ENCODE measurements around the gene MIEF1. TPM values are rescaled to one million over a fixed set of nuclear protein-coding genes. Genes with fewer than 3 reads are reported as not detected.

MIEF1 gene
- total RNA-seq, 1 donor from 2014 or later = 10.4 TPM

- Histone ChIP-seq H3K4me3 (ENCODE audit: low read length in 3 of 3) (peak overlapping the region in 2 of 3 donors; percentile 13 to 41), H3K9ac (ENCODE audit: low read depth in 1 of 3, low read length in 3 of 3) (peak overlapping the region in 1 of 3 donors; percentile 10), H3K27me3 (ENCODE audit: control insufficient read depth in 3 of 3, insufficient read depth in 3 of 3, low read length in 3 of 3) (peaks cover 0 to 10% (median 3%) of the 10 kb centered on the region in 3 donors), H3K4me1 (ENCODE audit: control insufficient read depth in 3 of 3, insufficient read depth in 3 of 3, low read length in 3 of 3) (peaks cover 25 to 33% (median 26%) of the 10 kb centered on the region in 3 donors), H3K27ac (ENCODE audit: low read depth, low read length) (no peak overlapping the region), H3K9me3 (ENCODE audit: control insufficient read depth in 3 of 3, low read length in 3 of 3) (no peaks in the 10 kb centered on the region), H3K36me3 (ENCODE audit: control insufficient read depth in 3 of 3, insufficient read depth in 3 of 3, low read length in 3 of 3) (peaks cover 0 to 12% (median 9%) of the 10 kb centered on the region in 3 donors)
These were observed 32.7 kb downstream of the MIEF1 start for GRCh38 chr22:39534591-39535356.

- H3K27me3 ChIP-seq (ENCODE audit: control insufficient read depth in 3 of 3, insufficient read depth in 3 of 3, low read length in 3 of 3) = peaks cover 0 to 14% (median 3%) of the 10 kb centered on the region in 3 donors
- H3K4me1 ChIP-seq (ENCODE audit: control insufficient read depth in 3 of 3, insufficient read depth in 3 of 3, low read length in 3 of 3) = peaks cover 21 to 27% (median 21%) of the 10 kb centered on the region in 3 donors
- no peak overlapping the region for H3K27ac ChIP-seq (ENCODE audit: low read depth, low read length)
- H3K9ac ChIP-seq (ENCODE audit: low read depth in 1 of 3, low read length in 3 of 3) = no peak overlapping the region
- no peak overlapping the region for H3K4me3 ChIP-seq (ENCODE audit: low read length in 3 of 3)
- peaks cover 0 to 8% (median 7%) of the 10 kb centered on the region in 3 donors for H3K36me3 ChIP-seq (ENCODE audit: control insufficient read depth in 3 of 3, insufficient read depth in 3 of 3, low read length in 3 of 3)
- H3K9me3 ChIP-seq (ENCODE audit: control insufficient read depth in 3 of 3, low read length in 3 of 3) = no peaks in the 10 kb centered on the region
These were observed 33.3 kb downstream of the MIEF1 start for GRCh38 chr22:39535357-39535725.

- Histone ChIP-seq H3K9me3 (ENCODE audit: control insufficient read depth in 3 of 3, low read length in 3 of 3) (no peaks in the 10 kb centered on the region), H3K36me3 (ENCODE audit: control insufficient read depth in 3 of 3, insufficient read depth in 3 of 3, low read length in 3 of 3) (peaks cover 0 to 6% (median 4%) of the 10 kb centered on the region in 3 donors), H3K4me1 (ENCODE audit: control insufficient read depth in 3 of 3, insufficient read depth in 3 of 3, low read length in 3 of 3) (peaks cover 15 to 21% (median 17%) of the 10 kb centered on the region in 3 donors), H3K27me3 (ENCODE audit: control insufficient read depth in 3 of 3, insufficient read depth in 3 of 3, low read length in 3 of 3) (peaks cover 0 to 18% (median 3%) of the 10 kb centered on the region in 3 donors), H3K27ac (ENCODE audit: low read depth, low read length) (no peak overlapping the region), H3K4me3 (ENCODE audit: low read length in 3 of 3) (no peak overlapping the region), H3K9ac (ENCODE audit: low read depth in 1 of 3, low read length in 3 of 3) (no peak overlapping the region)
These were observed 33.9 kb downstream of the MIEF1 start for GRCh38 chr22:39535831-39536449.

- peaks cover 7 to 13% (median 9%) of the 10 kb centered on the region in 3 donors for H3K4me1 ChIP-seq (ENCODE audit: control insufficient read depth in 3 of 3, insufficient read depth in 3 of 3, low read length in 3 of 3)
- H3K9ac ChIP-seq (ENCODE audit: low read depth in 1 of 3, low read length in 3 of 3) = no peak overlapping the region
- peaks cover 0 to 2% (median 0%) of the 10 kb centered on the region in 3 donors for H3K36me3 ChIP-seq (ENCODE audit: control insufficient read depth in 3 of 3, insufficient read depth in 3 of 3, low read length in 3 of 3)
- H3K27me3 ChIP-seq (ENCODE audit: control insufficient read depth in 3 of 3, insufficient read depth in 3 of 3, low read length in 3 of 3) = peaks cover 2 to 20% (median 3%) of the 10 kb centered on the region in 3 donors
- no peak overlapping the region for H3K27ac ChIP-seq (ENCODE audit: low read depth, low read length)
- H3K4me3 ChIP-seq (ENCODE audit: low read length in 3 of 3) = no peak overlapping the region
- H3K9me3 ChIP-seq (ENCODE audit: control insufficient read depth in 3 of 3, low read length in 3 of 3) = no peaks in the 10 kb centered on the region
These were observed 34.6 kb downstream of the MIEF1 start for GRCh38 chr22:39536711-39537110.

- H3K27me3 ChIP-seq (ENCODE audit: control insufficient read depth in 3 of 3, insufficient read depth in 3 of 3, low read length in 3 of 3) = peaks cover 5 to 21% (median 7%) of the 10 kb centered on the region in 3 donors
- no peak overlapping the region for H3K4me3 ChIP-seq (ENCODE audit: low read length in 3 of 3)
- H3K4me1 ChIP-seq (ENCODE audit: control insufficient read depth in 3 of 3, insufficient read depth in 3 of 3, low read length in 3 of 3) = peaks cover 3 to 8% (median 4%) of the 10 kb centered on the region in 3 donors
- no peak overlapping the region for H3K9ac ChIP-seq (ENCODE audit: low read depth in 1 of 3, low read length in 3 of 3)
- no peak overlapping the region for H3K27ac ChIP-seq (ENCODE audit: low read depth, low read length)
- no peaks in the 10 kb centered on the region for H3K36me3 ChIP-seq (ENCODE audit: control insufficient read depth in 3 of 3, insufficient read depth in 3 of 3, low read length in 3 of 3)
- H3K9me3 ChIP-seq (ENCODE audit: control insufficient read depth in 3 of 3, low read length in 3 of 3) = no peaks in the 10 kb centered on the region
These were observed 35.9 kb downstream of the MIEF1 start for GRCh38 chr22:39537975-39538374.

GRCh38 chr22:39543095-39543494 lies 41.0 kb downstream of the MIEF1 start:
- Histone ChIP-seq H3K36me3 (ENCODE audit: control insufficient read depth in 3 of 3, insufficient read depth in 3 of 3, low read length in 3 of 3) (no peaks in the 10 kb centered on the region), H3K27ac (ENCODE audit: low read depth, low read length) (no peak overlapping the region), H3K4me3 (ENCODE audit: low read length in 3 of 3) (no peak overlapping the region), H3K9ac (ENCODE audit: low read depth in 1 of 3, low read length in 3 of 3) (no peak overlapping the region), H3K4me1 (ENCODE audit: control insufficient read depth in 3 of 3, insufficient read depth in 3 of 3, low read length in 3 of 3) (peaks cover 0 to 5% (median 0%) of the 10 kb centered on the region in 3 donors), H3K27me3 (ENCODE audit: control insufficient read depth in 3 of 3, insufficient read depth in 3 of 3, low read length in 3 of 3) (peaks cover 24 to 47% (median 40%) of the 10 kb centered on the region in 3 donors), H3K9me3 (ENCODE audit: control insufficient read depth in 3 of 3, low read length in 3 of 3) (no peaks in the 10 kb centered on the region)

- H3K27me3 ChIP-seq (ENCODE audit: control insufficient read depth in 3 of 3, insufficient read depth in 3 of 3, low read length in 3 of 3) = peaks cover 34 to 56% (median 56%) of the 10 kb centered on the region in 3 donors
These were observed 43.6 kb downstream of the MIEF1 start for GRCh38 chr22:39545386-39546365.

GRCh38 chr22:39546889-39547586 lies 44.9 kb downstream of the MIEF1 start:
- H3K4me3 ChIP-seq (ENCODE audit: low read length in 3 of 3) = no peak overlapping the region
- H3K9me3 ChIP-seq (ENCODE audit: control insufficient read depth in 3 of 3, low read length in 3 of 3) = no peaks in the 10 kb centered on the region
- H3K27me3 ChIP-seq (ENCODE audit: control insufficient read depth in 3 of 3, insufficient read depth in 3 of 3, low read length in 3 of 3) = peaks cover 35 to 56% (median 55%) of the 10 kb centered on the region in 3 donors
- H3K27ac ChIP-seq (ENCODE audit: low read depth, low read length) = no peak overlapping the region
- peaks cover 0 to 5% (median 0%) of the 10 kb centered on the region in 3 donors for H3K4me1 ChIP-seq (ENCODE audit: control insufficient read depth in 3 of 3, insufficient read depth in 3 of 3, low read length in 3 of 3)
- no peak overlapping the region for H3K9ac ChIP-seq (ENCODE audit: low read depth in 1 of 3, low read length in 3 of 3)
- H3K36me3 ChIP-seq (ENCODE audit: control insufficient read depth in 3 of 3, insufficient read depth in 3 of 3, low read length in 3 of 3) = no peaks in the 10 kb centered on the region

More at GRCh38 chr22:39545386-39546365, 43.6 kb downstream of the MIEF1 start:
- Histone ChIP-seq H3K27ac (ENCODE audit: low read depth, low read length) (no peak overlapping the region), H3K9me3 (ENCODE audit: control insufficient read depth in 3 of 3, low read length in 3 of 3) (no peaks in the 10 kb centered on the region), H3K9ac (ENCODE audit: low read depth in 1 of 3, low read length in 3 of 3) (no peak overlapping the region), H3K4me1 (ENCODE audit: control insufficient read depth in 3 of 3, insufficient read depth in 3 of 3, low read length in 3 of 3) (peaks cover 0 to 5% (median 0%) of the 10 kb centered on the region in 3 donors), H3K4me3 (ENCODE audit: low read length in 3 of 3) (no peak overlapping the region), H3K36me3 (ENCODE audit: control insufficient read depth in 3 of 3, insufficient read depth in 3 of 3, low read length in 3 of 3) (no peaks in the 10 kb centered on the region)

GRCh38 chr22:39547587-39547947 lies 45.5 kb downstream of the MIEF1 start:
- Histone ChIP-seq H3K4me1 (ENCODE audit: control insufficient read depth in 3 of 3, insufficient read depth in 3 of 3, low read length in 3 of 3) (peaks cover 0 to 5% (median 0%) of the 10 kb centered on the region in 3 donors), H3K27ac (ENCODE audit: low read depth, low read length) (no peak overlapping the region), H3K9me3 (ENCODE audit: control insufficient read depth in 3 of 3, low read length in 3 of 3) (no peaks in the 10 kb centered on the region), H3K9ac (ENCODE audit: low read depth in 1 of 3, low read length in 3 of 3) (no peak overlapping the region), H3K36me3 (ENCODE audit: control insufficient read depth in 3 of 3, insufficient read depth in 3 of 3, low read length in 3 of 3) (no peaks in the 10 kb centered on the region), H3K4me3 (ENCODE audit: low read length in 3 of 3) (no peak overlapping the region), H3K27me3 (ENCODE audit: control insufficient read depth in 3 of 3, insufficient read depth in 3 of 3, low read length in 3 of 3) (peaks cover 39 to 55% (median 52%) of the 10 kb centered on the region in 3 donors)

Data from skeletal muscle tissue (tissue), 4 donors.